ENCODE data around the gene TLR8.
A peak's percentile ranks its signal among the peaks of the same experiment; 100 is the strongest.
"Not testable (repeated sequence)": the region's sequence is repeated elsewhere in the genome, so short reads cannot be mapped to it uniquely, and the experiment has no call there.

The TLR8 gene

GRCh38 chrX:12946838-12947544 is 40.6 kb downstream of the TLR8 start:
- peak; percentile 24 for DNase-seq (ENCODE audit: low spot score)

GRCh38 chrX:12947545-12948235 is 41.3 kb downstream of the TLR8 start:
- no peak for DNase-seq (ENCODE audit: low spot score)

GRCh38 chrX:12948495-12948894 is 42.1 kb downstream of the TLR8 start:
- no peak for DNase-seq (ENCODE audit: low spot score)

GRCh38 chrX:12949205-12949926 is 42.9 kb downstream of the TLR8 start:
- DNase-seq (ENCODE audit: low spot score) = no peak

- DNase-seq (ENCODE audit: low spot score) = peak; percentile 87
These were observed 43.7 kb downstream of the TLR8 start for GRCh38 chrX:12949927-12950656.

GRCh38 chrX:12950851-12951594 is 44.6 kb downstream of the TLR8 start:
- no peak for DNase-seq (ENCODE audit: low spot score)

- no peak for DNase-seq (ENCODE audit: low spot score)
These were observed 45.2 kb downstream of the TLR8 start for GRCh38 chrX:12951595-12951975.

- no peak for DNase-seq (ENCODE audit: low spot score)
These were observed 47.0 kb downstream of the TLR8 start for GRCh38 chrX:12953420-12953819.

- DNase-seq (ENCODE audit: low spot score) = no peak
These were observed 48.0 kb downstream of the TLR8 start for GRCh38 chrX:12954376-12954775.

- no peak for DNase-seq (ENCODE audit: low spot score)
These were observed 48.6 kb downstream of the TLR8 start for GRCh38 chrX:12954981-12955380.

GRCh38 chrX:12955882-12956703 is 49.7 kb downstream of the TLR8 start:
- no peak for DNase-seq (ENCODE audit: low spot score)

GRCh38 chrX:12956704-12957534 is 50.5 kb downstream of the TLR8 start:
- no peak for DNase-seq (ENCODE audit: low spot score)

GRCh38 chrX:12958059-12958458 is 51.6 kb downstream of the TLR8 start:
- DNase-seq (ENCODE audit: low spot score) = no peak

- DNase-seq (ENCODE audit: low spot score) = no peak
These were observed 52.0 kb downstream of the TLR8 start for GRCh38 chrX:12958461-12958860.

- DNase-seq (ENCODE audit: low spot score) = no peak
These were observed 54.8 kb downstream of the TLR8 start for GRCh38 chrX:12961196-12961718.

- no peak for DNase-seq (ENCODE audit: low spot score)
These were observed 55.7 kb downstream of the TLR8 start for GRCh38 chrX:12962041-12962504.

- not testable (repeated sequence) for DNase-seq (ENCODE audit: low spot score)
These were observed 56.9 kb downstream of the TLR8 start for GRCh38 chrX:12963210-12963850.

- no peak for DNase-seq (ENCODE audit: low spot score)
These were observed 58.9 kb downstream of the TLR8 start for GRCh38 chrX:12965131-12965940.

Data from Ammon's horn (tissue), 1 donor.